ENCODE results near the gene FCHSD1.

FCHSD1 gene

GRCh38 chr5:141647242-141647641 lies 4.0 kb downstream of the FCHSD1 start:
- H3K4me3 ChIP-seq (ENCODE audit: control insufficient read depth, low read depth, low read length) = no peak overlapping the region
- TF ChIP-seq, protein P1, sequence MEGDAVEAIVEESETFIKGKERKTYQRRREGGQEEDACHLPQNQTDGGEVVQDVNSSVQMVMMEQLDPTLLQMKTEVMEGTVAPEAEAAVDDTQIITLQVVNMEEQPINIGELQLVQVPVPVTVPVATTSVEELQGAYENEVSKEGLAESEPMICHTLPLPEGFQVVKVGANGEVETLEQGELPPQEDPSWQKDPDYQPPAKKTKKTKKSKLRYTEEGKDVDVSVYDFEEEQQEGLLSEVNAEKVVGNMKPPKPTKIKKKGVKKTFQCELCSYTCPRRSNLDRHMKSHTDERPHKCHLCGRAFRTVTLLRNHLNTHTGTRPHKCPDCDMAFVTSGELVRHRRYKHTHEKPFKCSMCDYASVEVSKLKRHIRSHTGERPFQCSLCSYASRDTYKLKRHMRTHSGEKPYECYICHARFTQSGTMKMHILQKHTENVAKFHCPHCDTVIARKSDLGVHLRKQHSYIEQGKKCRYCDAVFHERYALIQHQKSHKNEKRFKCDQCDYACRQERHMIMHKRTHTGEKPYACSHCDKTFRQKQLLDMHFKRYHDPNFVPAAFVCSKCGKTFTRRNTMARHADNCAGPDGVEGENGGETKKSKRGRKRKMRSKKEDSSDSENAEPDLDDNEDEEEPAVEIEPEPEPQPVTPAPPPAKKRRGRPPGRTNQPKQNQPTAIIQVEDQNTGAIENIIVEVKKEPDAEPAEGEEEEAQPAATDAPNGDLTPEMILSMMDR (conservative IDR thresholded peaks at IDR 0.05; ENCODE audit: control insufficient read depth, insufficient read depth, low read depth, low read length) = no peak
- no peak for DNase-seq (ENCODE audit: low read depth)

GRCh38 chr5:141646026-141646425 lies 5.2 kb downstream of the FCHSD1 start:
- no peak for DNase-seq (ENCODE audit: low read depth)
- TF ChIP-seq, protein P1 (conservative IDR thresholded peaks at IDR 0.05; ENCODE audit: control insufficient read depth, insufficient read depth, low read depth, low read length) = no peak
- H3K4me3 ChIP-seq (ENCODE audit: control insufficient read depth, low read depth, low read length) = no peak overlapping the region

- no peak overlapping the region for H3K4me3 ChIP-seq (ENCODE audit: control insufficient read depth, low read depth, low read length)
- TF ChIP-seq, protein P1 (conservative IDR thresholded peaks at IDR 0.05; ENCODE audit: control insufficient read depth, insufficient read depth, low read depth, low read length) = peak; percentile 39
- peak; percentile 67 for DNase-seq (ENCODE audit: low read depth)
Measured at GRCh38 chr5:141641634-141642267, 9.5 kb downstream of the FCHSD1 start.

GRCh38 chr5:141640698-141641097 lies 10.5 kb downstream of the FCHSD1 start:
- no peak overlapping the region for H3K4me3 ChIP-seq (ENCODE audit: control insufficient read depth, low read depth, low read length)
- DNase-seq (ENCODE audit: low read depth) = no peak
- TF ChIP-seq, protein P1 (conservative IDR thresholded peaks at IDR 0.05; ENCODE audit: control insufficient read depth, insufficient read depth, low read depth, low read length) = no peak

DNA sequence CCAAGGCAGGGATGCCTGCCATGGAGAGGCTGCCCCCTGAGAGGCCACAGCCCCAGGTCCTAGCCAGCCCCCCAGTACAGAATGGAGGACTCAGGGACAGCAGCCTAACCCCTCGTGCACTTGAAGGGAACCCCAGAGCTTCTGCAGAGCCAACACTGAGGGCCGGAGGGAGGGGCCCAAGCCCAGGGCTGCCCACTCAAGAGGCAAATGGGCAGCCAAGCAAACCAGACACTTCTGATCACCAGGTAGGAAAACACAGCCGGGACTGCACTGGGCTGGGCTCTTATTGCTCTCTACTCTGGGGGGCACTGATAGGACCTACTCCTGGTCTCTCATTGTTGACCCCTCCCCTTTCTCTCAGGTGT lies 11.2 kb downstream of the FCHSD1 start:
- H3K4me3 ChIP-seq (ENCODE audit: control insufficient read depth, low read depth, low read length) = no peak overlapping the region

DNA sequence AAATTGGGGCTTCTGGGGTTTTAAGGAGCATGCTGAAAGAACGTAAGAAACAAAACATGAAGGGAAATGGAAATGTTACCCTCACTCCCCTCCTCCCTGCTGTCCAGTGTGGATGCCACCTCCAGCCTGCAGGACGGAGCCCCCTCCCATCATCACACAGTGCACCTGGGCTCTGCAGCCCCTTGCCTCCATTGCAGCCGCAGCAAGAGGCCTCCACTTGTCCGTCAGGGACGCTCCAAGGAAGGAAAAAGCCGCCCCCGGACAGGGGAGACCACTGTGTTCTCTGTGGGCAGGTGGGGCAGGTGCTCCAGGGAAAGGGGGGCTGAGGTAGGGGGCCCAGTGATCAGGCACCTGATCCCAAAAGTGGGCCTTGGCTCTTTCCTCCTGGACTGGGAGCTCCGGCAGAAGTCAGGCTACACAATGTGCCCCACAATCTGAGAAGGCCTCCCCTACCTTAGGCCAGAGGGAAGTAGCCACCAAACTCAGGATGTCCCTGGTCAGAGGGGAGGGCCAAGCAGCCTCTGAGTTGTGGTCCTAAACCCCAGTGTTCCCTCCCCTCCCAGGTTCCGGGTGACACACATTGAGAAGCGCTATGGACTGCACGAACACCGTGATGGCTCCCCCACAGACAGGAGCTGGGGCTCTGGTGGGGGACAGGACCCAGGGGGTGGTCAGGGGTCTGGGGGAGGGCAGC lies 11.7 kb downstream of the FCHSD1 start:
- H3K4me3 ChIP-seq (ENCODE audit: control insufficient read depth, low read depth, low read length) = no peak overlapping the region
- DNase-seq (ENCODE audit: low read depth) = no peak
- TF ChIP-seq, protein P1 (conservative IDR thresholded peaks at IDR 0.05; ENCODE audit: control insufficient read depth, insufficient read depth, low read depth, low read length) = no peak

More for the DNA sequence above, 11.2 kb downstream of the FCHSD1 start:
- DNase-seq (ENCODE audit: low read depth) = no peak
- TF ChIP-seq, protein P1 (conservative IDR thresholded peaks at IDR 0.05; ENCODE audit: control insufficient read depth, insufficient read depth, low read depth, low read length) = no peak

Measured in fibroblast of mammary gland (primary cell).